Panc1 (cell line): ENCODE data around the gene ANKRD30A.
"Not testable (repeated sequence)": the region's sequence is repeated elsewhere in the genome, so short reads cannot be mapped to it uniquely, and the experiment has no call there.

Experiments used
- CTCF ChIP-seq: fragments of 450-650 bp; IDR thresholded peaks from 2 replicates; pipeline ENCODE4 v1.5.1; 2017; ENCODE audit warnings: mild to moderate bottlenecking
- TCF7L2 ChIP-seq: IDR thresholded peaks from 2 replicates; pipeline ENCODE4 v1.6.1; 2011; ENCODE audit warnings: mild to moderate bottlenecking, low read depth, low read length, inconsistent platforms
- TF ChIP-seq, protein P1 (sequence below), 2 experiments: IDR thresholded peaks; 2 replicates each; pipeline ENCODE4 v1.6.1; 2011 to 2012; ENCODE audit warnings: low read depth in 2 of 2, control low read depth in 1 of 2, low read length in 1 of 2, mild to moderate bottlenecking in 1 of 2, moderate library complexity in 1 of 2; ENCODE audit not compliant: insufficient read depth in 1 of 2

- TF ChIP-seq, protein P1, sequence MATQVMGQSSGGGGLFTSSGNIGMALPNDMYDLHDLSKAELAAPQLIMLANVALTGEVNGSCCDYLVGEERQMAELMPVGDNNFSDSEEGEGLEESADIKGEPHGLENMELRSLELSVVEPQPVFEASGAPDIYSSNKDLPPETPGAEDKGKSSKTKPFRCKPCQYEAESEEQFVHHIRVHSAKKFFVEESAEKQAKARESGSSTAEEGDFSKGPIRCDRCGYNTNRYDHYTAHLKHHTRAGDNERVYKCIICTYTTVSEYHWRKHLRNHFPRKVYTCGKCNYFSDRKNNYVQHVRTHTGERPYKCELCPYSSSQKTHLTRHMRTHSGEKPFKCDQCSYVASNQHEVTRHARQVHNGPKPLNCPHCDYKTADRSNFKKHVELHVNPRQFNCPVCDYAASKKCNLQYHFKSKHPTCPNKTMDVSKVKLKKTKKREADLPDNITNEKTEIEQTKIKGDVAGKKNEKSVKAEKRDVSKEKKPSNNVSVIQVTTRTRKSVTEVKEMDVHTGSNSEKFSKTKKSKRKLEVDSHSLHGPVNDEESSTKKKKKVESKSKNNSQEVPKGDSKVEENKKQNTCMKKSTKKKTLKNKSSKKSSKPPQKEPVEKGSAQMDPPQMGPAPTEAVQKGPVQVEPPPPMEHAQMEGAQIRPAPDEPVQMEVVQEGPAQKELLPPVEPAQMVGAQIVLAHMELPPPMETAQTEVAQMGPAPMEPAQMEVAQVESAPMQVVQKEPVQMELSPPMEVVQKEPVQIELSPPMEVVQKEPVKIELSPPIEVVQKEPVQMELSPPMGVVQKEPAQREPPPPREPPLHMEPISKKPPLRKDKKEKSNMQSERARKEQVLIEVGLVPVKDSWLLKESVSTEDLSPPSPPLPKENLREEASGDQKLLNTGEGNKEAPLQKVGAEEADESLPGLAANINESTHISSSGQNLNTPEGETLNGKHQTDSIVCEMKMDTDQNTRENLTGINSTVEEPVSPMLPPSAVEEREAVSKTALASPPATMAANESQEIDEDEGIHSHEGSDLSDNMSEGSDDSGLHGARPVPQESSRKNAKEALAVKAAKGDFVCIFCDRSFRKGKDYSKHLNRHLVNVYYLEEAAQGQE (IDR thresholded peaks at IDR 0.05; ENCODE audit: insufficient read depth in 1 of 2, low read depth in 2 of 2, low read length in 1 of 2), result not testable (repeated sequence)
- not testable (repeated sequence) for TF ChIP-seq CTCF, TCF7L2
Measured at GRCh38 chr10:37171945-37172344, 46.5 kb downstream of the ANKRD30A start.
